ENCODE measurements around the gene MACF1.

DNA sequence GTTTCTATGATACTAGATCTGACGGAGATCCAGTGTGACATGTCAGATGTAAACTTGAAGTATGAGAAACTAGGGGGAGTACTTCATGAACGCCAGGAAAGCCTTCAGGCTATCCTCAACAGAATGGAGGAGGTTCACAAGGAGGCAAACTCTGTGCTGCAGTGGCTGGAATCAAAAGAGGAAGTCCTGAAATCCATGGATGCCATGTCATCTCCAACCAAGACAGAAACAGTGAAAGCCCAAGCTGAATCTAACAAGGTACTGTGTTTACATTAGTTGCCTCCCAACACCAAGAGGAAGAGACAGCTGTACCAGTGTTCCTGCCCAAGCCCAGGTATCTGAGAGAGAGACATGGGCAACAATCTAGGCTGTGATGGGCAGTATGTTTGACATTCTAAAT, 174.7 kb downstream of the MACF1 start:
- TF ChIP-seq MXI1 (IDR thresholded peaks at IDR 0.05; ENCODE audit: borderline replicate concordance, low read depth, low read length) = no peak
- TF ChIP-seq ZC3H13 (CRISPR knock-in tag; IDR thresholded peaks at IDR 0.05) = no peak

All from HepG2 (cell line).